IPS-NIHi11 (cell line): ENCODE results near the gene PCDH8.
"Not testable (repeated sequence)": the region's sequence is repeated elsewhere in the genome, so short reads cannot be mapped to it uniquely, and the experiment has no call there.

ENCODE experiments used
- DNase-seq: peaks from one replicate; pipeline ENCODE4 v3.0.0; 2012; ENCODE audit warnings: mixed read lengths, low spot score

The PCDH8 gene

DNA sequence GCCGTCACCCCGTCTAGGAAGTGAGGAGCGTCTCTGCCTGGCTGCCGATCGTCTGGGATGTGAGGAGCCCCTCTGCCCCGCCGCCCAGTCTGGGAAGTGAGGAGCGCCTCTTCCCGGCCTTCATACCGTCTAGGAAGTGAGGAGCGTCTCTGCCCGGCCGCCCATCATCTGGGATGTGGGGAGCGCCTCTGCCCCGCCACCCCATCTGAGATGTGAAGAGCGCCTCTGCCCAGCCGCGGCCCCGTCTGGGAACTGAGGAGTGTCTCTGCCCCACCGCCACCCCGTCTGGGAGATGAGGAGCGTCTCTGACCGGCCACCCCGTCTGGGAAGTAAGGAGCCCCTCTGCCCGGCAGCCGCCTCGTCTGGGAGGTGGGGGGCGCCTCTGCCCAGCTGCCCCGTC, 30.6 kb downstream of the PCDH8 start:
- DNase-seq = not testable (repeated sequence)

- no peak for DNase-seq
Measured at GRCh38 chr13:52815330-52815729, 33.1 kb downstream of the PCDH8 start.

DNA sequence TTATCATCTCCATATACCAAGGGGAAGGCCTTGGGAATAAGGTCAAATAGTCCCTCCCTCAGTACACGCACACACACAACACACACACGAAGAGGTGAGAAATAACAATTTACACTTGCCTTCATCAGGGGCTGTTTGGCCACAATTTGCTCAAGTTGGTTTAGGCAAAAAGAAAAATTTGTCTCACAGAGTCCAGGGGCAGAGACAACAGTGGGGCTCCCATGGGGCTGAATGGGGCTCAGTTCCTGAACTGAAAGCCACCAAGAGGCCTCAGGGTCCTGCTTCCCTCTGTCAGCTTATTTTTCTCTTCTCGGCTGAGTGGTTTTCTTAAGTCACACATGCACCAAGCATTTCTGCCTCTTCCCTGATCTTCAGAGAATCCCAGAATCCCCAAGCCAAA, 35.5 kb downstream of the PCDH8 start:
- no peak for DNase-seq

- no peak for DNase-seq
Measured at GRCh38 chr13:52811841-52812240, 36.6 kb downstream of the PCDH8 start.

GRCh38 chr13:52810526-52810925, 37.9 kb downstream of the PCDH8 start:
- DNase-seq = no peak

GRCh38 chr13:52810011-52810410, 38.4 kb downstream of the PCDH8 start:
- DNase-seq = no peak

GRCh38 chr13:52809310-52809769, 39.1 kb downstream of the PCDH8 start:
- DNase-seq = peak; percentile 89

DNA sequence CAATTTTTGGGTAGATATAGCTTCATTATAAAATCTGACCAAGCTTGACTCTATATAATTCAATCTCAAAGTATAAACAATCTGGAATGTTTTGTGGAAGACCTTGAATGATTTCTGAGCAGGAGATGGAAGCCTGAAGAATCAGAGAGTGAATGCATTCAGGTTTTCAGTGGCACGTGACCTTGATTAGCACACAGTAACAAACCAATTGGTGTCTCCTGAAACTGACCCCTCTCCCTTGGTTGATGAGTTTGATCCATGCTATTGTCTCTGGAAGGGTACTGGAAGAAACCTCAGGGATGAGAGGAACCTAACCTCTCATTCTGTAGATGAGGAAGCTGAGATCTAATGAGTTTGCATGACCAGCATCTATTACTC, 39.6 kb downstream of the PCDH8 start:
- no peak for DNase-seq

DNA sequence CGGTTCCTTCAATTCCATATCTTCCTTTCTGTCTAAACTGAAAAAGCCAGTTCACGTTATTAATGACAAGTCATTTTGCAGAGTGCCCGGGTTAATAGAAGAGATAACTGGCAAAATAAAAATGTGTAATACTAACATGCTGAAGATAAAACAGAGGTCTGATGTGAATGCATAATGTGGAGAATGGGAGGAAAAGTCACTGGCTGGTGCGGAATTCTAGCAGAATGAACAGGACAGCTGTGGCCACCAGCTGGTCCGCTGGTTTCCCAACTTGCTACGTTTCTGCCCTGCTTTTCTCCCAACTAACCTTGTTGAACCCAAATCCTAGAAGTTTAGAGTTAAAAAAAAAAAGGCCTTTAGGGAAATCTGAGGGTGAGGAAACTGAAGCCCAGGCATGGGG, 42.4 kb downstream of the PCDH8 start:
- DNase-seq = no peak

GRCh38 chr13:52804202-52804641, 44.2 kb downstream of the PCDH8 start:
- DNase-seq = no peak

DNA sequence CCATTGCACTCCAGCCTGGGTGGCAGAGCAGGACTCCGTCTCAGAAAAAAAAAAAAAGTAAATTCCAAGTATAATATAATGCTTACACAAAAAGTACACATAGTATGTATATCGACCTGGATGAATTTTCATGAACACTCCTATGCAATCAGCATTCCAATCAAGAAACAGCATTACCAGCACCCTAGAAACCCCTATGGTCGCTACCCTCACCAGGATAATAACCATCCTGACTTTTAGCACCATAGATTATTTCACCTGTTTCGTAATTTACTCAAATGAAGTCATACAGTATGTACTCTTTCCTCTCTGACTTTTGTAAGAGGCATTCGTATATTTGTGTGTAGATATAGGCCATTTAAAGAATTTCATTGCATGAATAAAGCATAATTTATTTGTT, 47.6 kb downstream of the PCDH8 start:
- no peak for DNase-seq

DNA sequence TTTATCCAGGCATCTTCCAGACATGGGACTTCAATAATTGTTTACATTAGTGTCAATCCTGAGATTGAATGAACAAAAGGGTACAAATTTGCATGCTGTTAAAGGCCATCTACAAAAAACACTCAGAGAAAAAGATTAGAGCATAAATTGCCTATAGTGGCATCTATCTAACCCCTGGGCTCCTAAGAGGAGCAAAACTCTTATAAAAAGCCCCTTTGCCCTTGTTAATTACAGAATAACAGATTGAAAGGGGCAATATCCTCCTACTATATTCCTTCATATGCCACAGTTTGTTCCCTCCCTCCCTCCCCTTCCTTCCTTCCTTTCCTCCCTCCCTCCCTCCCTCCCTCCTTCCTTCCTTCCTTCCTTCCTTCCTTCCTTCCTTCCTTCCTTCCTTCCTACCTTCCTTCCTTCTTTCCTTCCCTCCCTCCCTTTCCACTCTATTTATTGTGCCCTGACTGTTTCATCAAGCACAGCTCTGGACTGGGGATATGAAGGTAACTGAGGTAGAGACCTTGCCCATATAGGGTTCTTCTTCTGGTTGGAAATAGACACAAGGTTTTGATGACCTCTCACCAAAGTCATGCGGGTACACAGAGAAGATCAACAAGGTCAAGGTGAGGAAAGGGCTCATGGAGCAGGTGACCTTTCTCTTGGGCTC, 49.5 kb downstream of the PCDH8 start:
- no peak for DNase-seq

- DNase-seq = no peak
Measured at GRCh38 chr13:52797176-52797575, 51.3 kb downstream of the PCDH8 start.

GRCh38 chr13:52794589-52794988, 53.9 kb downstream of the PCDH8 start:
- no peak for DNase-seq

- DNase-seq = no peak
Measured at GRCh38 chr13:52793515-52794061, 54.9 kb downstream of the PCDH8 start.
